Sigmoid colon (tissue), 4 donors: ENCODE data around the gene SYNDIG1.

Source experiments
- CTCF ChIP-seq, 4 experiments: fragments of 450-650 bp in 3 of 4; fragments of 200-600 bp in 1 of 4; IDR thresholded peaks; one replicate each; pipeline ENCODE4 v1.5.1; 2016 to 2019; ENCODE audit warnings: antibody characterized with exemption in 4 of 4, mild to moderate bottlenecking in 3 of 4, moderate library complexity in 2 of 4
- EP300 ChIP-seq, 4 donors: sonication (generic); formaldehyde crosslinking; IDR thresholded peaks; one replicate each; pipeline ENCODE4 v1.6.1; 2017; ENCODE audit warnings: antibody characterized with exemption in 4 of 4

GRCh38 chr20:24661255-24661654 lies 191.8 kb downstream of the SYNDIG1 start:
- TF ChIP-seq CTCF (IDR thresholded peaks at IDR 0.05), result no peak
- TF ChIP-seq EP300 (IDR thresholded peaks at IDR 0.05), result no peak
